ENCODE measurements around the gene GAPVD1. TPM values are rescaled to one million over a fixed set of nuclear protein-coding genes. Genes with fewer than 3 reads are reported as not detected.

The GAPVD1 gene
- total RNA-seq, 2 experiments from 2014 or later = 74.1 to 82.2 TPM

DNA sequence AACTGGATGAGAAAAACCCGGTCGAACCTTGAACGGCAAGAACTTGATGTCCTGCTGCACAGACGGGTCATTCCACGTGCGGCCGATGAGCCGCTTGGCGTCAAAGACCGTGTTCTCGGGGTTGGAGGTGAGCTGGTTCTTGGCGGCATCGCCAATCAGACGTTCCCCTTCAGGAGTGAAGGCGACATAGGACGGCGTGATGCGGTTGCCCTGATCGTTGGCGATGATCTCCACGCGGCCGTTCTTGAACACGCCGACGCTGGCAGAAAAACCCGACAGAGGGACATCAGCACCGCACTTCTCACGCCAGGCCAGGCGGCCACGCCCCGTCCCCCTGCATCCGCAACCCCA lies 21.0 kb upstream of the GAPVD1 start:
- Mint-ChIP-seq H3K36me3 (ENCODE audit: low read depth) (peaks cover 64% of the 10 kb centered on the region), H3K27ac (peak overlapping the region; percentile 98), H3K9me3 (no peaks in the 10 kb centered on the region), H3K27me3 (no peaks in the 10 kb centered on the region), H3K4me1 (ENCODE audit: low read depth) (peaks cover 61% of the 10 kb centered on the region), H3K4me3 (peak overlapping the region; percentile 98)
- H3K36me3 ChIP-seq (ENCODE audit: insufficient read depth, low read length) = peaks cover 43% of the 10 kb centered on the region
- peak overlapping the region; percentile 95 for H3K4me3 ChIP-seq (ENCODE audit: low read length)
- ChIA-PET CTCF (interaction anchor here (2.4 kb wide), 1 partner anchor 21 kb away, joined by 23 read pairs; the partner anchor contains the start of gene GAPVD1), POLR2A (interaction anchor here (0.7 to 3.8 kb wide), 17 partner anchors 13 to 372 kb away, joined by 3 to 119 read pairs (median 9); partner anchors contain the start of genes GAPVD1, GOLGA1, PPP6C and RABEPK)
- H3K27ac ChIP-seq (ENCODE audit: low read depth in 1 of 2, low read length in 2 of 2) = peak overlapping the region; percentile 96 to 97
- DNase-seq = peak in 9 of 14 experiments; percentile 9 to 67 (median 29)
- no peak for TF ChIP-seq CTCF (IDR thresholded peaks at IDR 0.05)
- H3K4me1 ChIP-seq (ENCODE audit: insufficient read depth, low read length) = peaks cover 38% of the 10 kb centered on the region
- no peaks in the 10 kb centered on the region for H3K9me3 ChIP-seq (ENCODE audit: control insufficient read depth in 1 of 2, insufficient read depth in 1 of 2, low read length in 2 of 2)
- no peaks in the 10 kb centered on the region for H3K27me3 ChIP-seq (ENCODE audit: control insufficient read depth in 1 of 2, insufficient read depth in 2 of 2, low read length in 2 of 2)
- no peak for ATAC-seq (ENCODE audit: poor library complexity)
- intact Hi-C loops (cut with DNase I, micrococcal nuclease) = loop anchor here (5.0 to 10.0 kb wide), 3 partner anchors 373 to 504 kb away; partner anchors contain the start of genes ARPC5L (in 1 of the 2), PBX3 (in 1 of the 2) and RPL35 (in 1 of the 2)

- DNase-seq (peak; percentile 98 to 100 (median 99)), ATAC-seq (ENCODE audit: poor library complexity) (peak; percentile 90)
- ChIA-PET CTCF (interaction anchor here (1.0 to 2.4 kb wide), 2 partner anchors 21 to 29 kb away, joined by 4 to 23 read pairs; partner anchors contain the start of gene GAPVD1), POLR2A (interaction anchor here (0.7 to 3.8 kb wide), 32 partner anchors 8 to 391 kb away, joined by 3 to 119 read pairs (median 6); partner anchors contain the start of genes GAPVD1, GOLGA1, PPP6C and RABEPK)
- Mint-ChIP-seq H3K27me3 (no peaks in the 10 kb centered on the region), H3K9me3 (no peaks in the 10 kb centered on the region), H3K36me3 (ENCODE audit: low read depth) (peaks cover 58% of the 10 kb centered on the region), H3K4me3 (peak within 1 kb of the TSS; percentile 98), H3K4me1 (ENCODE audit: low read depth) (peaks cover 55% of the 10 kb centered on the region), H3K27ac (peak within 1 kb of the TSS; percentile 98)
- peaks cover 38% of the 10 kb centered on the region for H3K4me1 ChIP-seq (ENCODE audit: insufficient read depth, low read length)
- peaks cover 37% of the 10 kb centered on the region for H3K36me3 ChIP-seq (ENCODE audit: insufficient read depth, low read length)
- intact Hi-C loops (cut with DNase I, micrococcal nuclease) = loop anchor here (1.0 to 10.0 kb wide), 7 partner anchors 20 to 504 kb away; partner anchors contain the start of genes GAPVD1 (in 2 of the 2), PPP6C (in 2 of the 2), ARPC5L (in 1 of the 2) and PBX3 (in 1 of the 2)
- peak within 1 kb of the TSS; percentile 95 for H3K4me3 ChIP-seq (ENCODE audit: low read length)
- TF ChIP-seq CTCF (IDR thresholded peaks at IDR 0.05) = no peak
- peak within 1 kb of the TSS; percentile 96 to 98 for H3K27ac ChIP-seq (ENCODE audit: low read depth in 1 of 2, low read length in 2 of 2)
- H3K27me3 ChIP-seq (ENCODE audit: control insufficient read depth in 1 of 2, insufficient read depth in 2 of 2, low read length in 2 of 2) = no peaks in the 10 kb centered on the region
- H3K9me3 ChIP-seq (ENCODE audit: control insufficient read depth in 1 of 2, insufficient read depth in 1 of 2, low read length in 2 of 2) = no peaks in the 10 kb centered on the region
Measured at GRCh38 chr9:125241000-125241862, 20.4 kb upstream of the GAPVD1 start, which contains the start of gene HSPA5. TSS of gene HSPA5 (minus strand) at chr9:125241343. CDS start at chr9:125241126, 217 bp downstream.

All from CD4-positive, alpha-beta T cell (primary cell).